Lung (tissue), 12 donors: Measurements from ENCODE around the gene FBXO42. TPM values are rescaled to one million over a fixed set of nuclear protein-coding genes. Genes with fewer than 3 reads are reported as not detected.

Experiments used
- ATAC-seq: fragments of 200-7000 bp; cut with Tn5 transposase; one replicate; pipeline ENCODE4 v1.9.1; 2020; ENCODE audit warnings: moderate number of reproducible peaks; ENCODE audit not compliant: insufficient read depth, low FRiP score
- DNase-seq, 3 donors: peaks; one replicate each; pipeline ENCODE4 v3.0.0-alpha.2; 2013 to 2017
- H3K27ac ChIP-seq, 2 donors: one replicate each; pipeline ENCODE4 v1.5.1; 2013; ENCODE audit warnings: mild to moderate bottlenecking in 2 of 2, moderate library complexity in 2 of 2, control low read depth in 1 of 2, inconsistent platforms in 1 of 2, low read depth in 1 of 2, low read length in 1 of 2
- H3K27me3 ChIP-seq, 3 donors: one replicate each; pipeline ENCODE4 v1.5.1; 2013; ENCODE audit warnings: low read length in 2 of 3; ENCODE audit not compliant: control insufficient read depth in 3 of 3, insufficient read depth in 3 of 3
- H3K36me3 ChIP-seq, 4 donors: one replicate each; pipeline ENCODE4 v1.5.1; 2013; ENCODE audit warnings: low read length in 4 of 4, mild to moderate bottlenecking in 1 of 4, moderate library complexity in 1 of 4; ENCODE audit not compliant: control insufficient read depth in 4 of 4, insufficient read depth in 4 of 4
- H3K4me1 ChIP-seq, 5 donors: one replicate each; pipeline ENCODE4 v1.5.1; 2013; ENCODE audit warnings: low read length in 5 of 5, mild to moderate bottlenecking in 2 of 5, moderate library complexity in 1 of 5; ENCODE audit not compliant: control insufficient read depth in 5 of 5, insufficient read depth in 5 of 5
- H3K4me3 ChIP-seq: one replicate; pipeline ENCODE4 v1.5.1; 2013; ENCODE audit warnings: mild to moderate bottlenecking, control low read depth, moderate library complexity
- H3K9ac ChIP-seq, 2 donors: one replicate each; pipeline ENCODE4 v1.5.1; 2013; ENCODE audit warnings: low read length in 2 of 2, control low read depth in 1 of 2; ENCODE audit not compliant: insufficient read depth in 1 of 2
- H3K9me3 ChIP-seq, 4 donors: one replicate each; pipeline ENCODE4 v1.5.1; 2013; ENCODE audit warnings: low read length in 3 of 4, mild to moderate bottlenecking in 1 of 4, moderate library complexity in 1 of 4; ENCODE audit not compliant: control insufficient read depth in 4 of 4, insufficient read depth in 3 of 4
- CTCF ChIP-seq: IDR thresholded peaks from 2 replicates; pipeline ENCODE4 v1.5.1; 2012; ENCODE audit warnings: mild to moderate bottlenecking; ENCODE audit errors: control extremely low read depth, extremely low read depth
- WGBS, 2 donors: extraction: QIAGEN DNeasy Blood & Tissue Kit; methylation state at CpG; one replicate each; pipeline ENCODE4 v1.1.7; 2013; 5-methylcytosine and 5-hydroxymethylcytosine counted together
- polyA plus RNA-seq, 2 donors: library from polyadenylated mRNA; stranded (reverse); fragments of 200-250 nt; gene quantifications; one replicate each; pipeline ENCODE4 v1.2.1, GENCODE V29; 2013
- total RNA-seq, 2 donors: library from RNA; depleted of rRNA in 1 of 2; stranded (reverse); fragments of >200 nt in 1 of 2; gene quantifications; one replicate each; pipeline ENCODE4 v1.2.1, GENCODE V29; 2014 to 2021
- donor health status: control.
- donor health status: control.
- donor health status: Bipolar disorder and iron deficiency.
- donor health status: healthy.
- donor health status: DM: yes; HTN: yes; CAD: no.

FBXO42 gene
- total and polyA plus RNA-seq, 4 donors = 7.3 to 28.6 (median 14.8) TPM

DNA sequence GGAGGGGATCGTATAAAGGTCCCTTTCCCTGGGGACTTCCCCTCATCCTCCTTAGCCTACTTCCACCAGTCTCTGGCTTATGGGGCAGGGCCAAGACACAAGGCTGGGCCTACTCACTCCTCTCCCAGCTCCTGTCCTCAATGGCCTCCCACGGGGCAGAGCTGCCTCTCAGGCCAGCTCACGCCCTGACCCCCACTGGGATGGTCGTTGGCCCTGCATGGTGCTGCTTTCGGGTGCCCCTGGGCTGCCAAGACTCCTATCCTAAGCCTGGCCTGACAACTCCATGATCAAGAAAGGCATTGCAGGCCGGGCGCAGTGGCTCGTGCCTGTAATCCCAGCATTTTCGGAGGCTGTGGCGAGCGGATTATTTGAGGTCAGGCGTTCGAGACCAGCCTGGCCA lies 121.5 kb downstream of the FBXO42 start:
- Histone ChIP-seq H3K9ac (no peak overlapping the region), H3K27ac (no peak overlapping the region), H3K4me1 (peaks cover 0 to 12% (median 0%) of the 10 kb centered on the region in 5 donors), H3K27me3 (peaks cover 0 to 31% (median 26%) of the 10 kb centered on the region in 3 donors), H3K9me3 (peaks cover 0 to 5% (median 0%) of the 10 kb centered on the region in 4 donors), H3K4me3 (no peak overlapping the region), H3K36me3 (peaks cover 0 to 4% (median 0%) of the 10 kb centered on the region in 4 donors)
- whole genome bisulfite sequencing, 2 donors = 89 to 91% methylated on average over 13 of the region's 13 CpGs
- ATAC-seq (no peak), DNase-seq (no peak)
- TF ChIP-seq CTCF = no peak

DNA sequence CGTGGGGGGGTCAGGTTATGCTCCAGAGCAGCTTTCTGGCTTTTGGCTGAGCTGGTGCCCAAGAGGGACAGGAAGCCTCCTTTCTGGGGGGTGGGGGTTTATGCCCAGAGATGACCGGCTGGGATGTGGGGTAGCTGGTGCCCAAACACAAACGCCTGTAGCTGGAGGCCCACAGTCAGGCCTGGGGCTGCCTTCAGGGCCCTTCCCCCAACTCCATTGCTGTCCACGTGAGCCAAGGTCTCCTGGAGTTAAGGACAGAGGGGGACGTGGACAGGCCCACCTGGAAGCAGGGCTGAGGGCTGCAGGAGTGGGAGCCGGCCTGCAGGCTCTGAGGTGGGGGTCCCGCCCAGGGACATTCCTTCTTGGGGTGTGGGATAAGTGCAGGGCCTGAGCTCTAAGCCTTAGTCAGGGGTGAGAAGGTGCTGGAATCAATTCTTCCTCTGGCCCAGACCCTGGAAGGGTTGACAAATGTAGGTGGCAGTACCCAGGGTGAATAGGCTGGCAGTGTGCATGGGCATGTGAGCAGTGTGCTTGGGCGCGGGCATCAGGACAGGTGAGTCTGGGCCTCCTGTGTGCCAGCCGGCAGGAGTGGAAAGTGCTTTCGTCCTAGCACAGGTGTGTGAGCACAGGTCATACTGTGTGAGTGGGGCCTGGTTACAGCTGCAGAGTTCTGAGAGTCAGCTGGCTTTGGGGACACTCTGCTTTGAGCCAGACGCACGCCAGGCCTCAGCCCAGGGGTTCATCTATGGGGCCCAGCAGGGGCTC lies 122.1 kb downstream of the FBXO42 start:
- WGBS, 2 donors = 84 to 86% methylated on average over 13 of the region's 13 CpGs
- ATAC-seq = no peak

DNA sequence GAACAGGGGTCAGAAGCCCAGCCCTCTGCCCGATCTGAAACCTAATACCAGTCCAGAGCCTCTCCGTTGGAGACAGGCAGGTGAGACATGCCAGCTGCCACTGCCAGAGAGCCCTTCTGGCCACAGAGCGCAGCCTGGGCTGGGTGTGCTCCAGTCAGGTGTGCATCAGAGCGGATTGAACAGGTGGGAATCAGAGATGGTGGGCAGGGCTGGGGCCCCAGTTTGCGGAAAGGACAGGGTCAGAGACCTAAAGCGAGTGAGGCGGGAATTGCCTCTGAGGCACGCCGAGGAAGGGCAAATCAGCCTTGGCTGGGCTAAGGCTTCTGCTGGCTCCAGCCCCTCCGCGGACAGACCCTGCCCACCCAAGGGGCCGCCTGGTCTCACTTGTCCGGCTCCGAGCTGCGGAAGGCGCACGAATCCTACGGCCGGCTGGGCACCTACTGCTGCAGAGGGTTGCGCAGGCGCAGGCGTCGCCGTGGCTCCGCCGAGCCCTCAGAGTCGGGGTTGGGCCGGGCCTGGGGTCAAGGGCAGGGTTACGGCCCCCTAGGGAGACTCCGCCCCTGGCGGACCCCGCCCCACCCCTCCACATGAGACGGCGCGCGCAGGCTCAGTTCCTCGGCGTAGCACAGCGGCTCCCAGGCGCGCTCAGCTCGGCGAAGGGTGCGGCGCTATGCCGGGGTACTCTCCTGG lies 125.6 kb downstream of the FBXO42 start:
- Histone ChIP-seq H3K27me3 (peaks cover 0 to 31% (median 27%) of the 10 kb centered on the region in 3 donors), H3K27ac (peak overlapping the region in 1 of 2 donors; percentile 38), H3K9ac (no peak overlapping the region), H3K4me1 (peaks cover 0 to 12% (median 0%) of the 10 kb centered on the region in 5 donors), H3K9me3 (peaks cover 0 to 5% (median 0%) of the 10 kb centered on the region in 4 donors), H3K4me3 (no peak overlapping the region), H3K36me3 (peaks cover 0 to 1% (median 0%) of the 10 kb centered on the region in 4 donors)
- WGBS, 2 donors = 21 to 22% methylated on average over 39 to 46 of the region's 46 CpGs
- TF ChIP-seq CTCF = no peak
- ATAC-seq = peak; percentile 94
- DNase-seq = peak in 2 of 3 donors; percentile 49 to 59

More for the DNA sequence above, 122.1 kb downstream of the FBXO42 start:
- no peak overlapping the region for H3K9ac ChIP-seq
- H3K4me3 ChIP-seq = no peak overlapping the region
- H3K4me1 ChIP-seq = peaks cover 0 to 12% (median 0%) of the 10 kb centered on the region in 5 donors
- H3K27me3 ChIP-seq = peaks cover 0 to 31% (median 27%) of the 10 kb centered on the region in 3 donors
- H3K9me3 ChIP-seq = peaks cover 0 to 5% (median 0%) of the 10 kb centered on the region in 4 donors
- peaks cover 0 to 4% (median 0%) of the 10 kb centered on the region in 4 donors for H3K36me3 ChIP-seq
- no peak for TF ChIP-seq CTCF
- no peak for DNase-seq
- no peak overlapping the region for H3K27ac ChIP-seq
